AG08395 (cell line): Measurements from ENCODE around the gene PFKFB3.
"Not testable (repeated sequence)": the region's sequence is repeated elsewhere in the genome, so short reads cannot be mapped to it uniquely, and the experiment has no call there.

Experiments
- DNase-seq: peaks from one replicate; pipeline ENCODE4 v3.0.0; 2012; ENCODE audit warnings: mixed read lengths, low spot score

The PFKFB3 gene

GRCh38 chr10:6236349-6237198 is 33.8 kb downstream of the PFKFB3 start:
- DNase-seq: no peak

DNA sequence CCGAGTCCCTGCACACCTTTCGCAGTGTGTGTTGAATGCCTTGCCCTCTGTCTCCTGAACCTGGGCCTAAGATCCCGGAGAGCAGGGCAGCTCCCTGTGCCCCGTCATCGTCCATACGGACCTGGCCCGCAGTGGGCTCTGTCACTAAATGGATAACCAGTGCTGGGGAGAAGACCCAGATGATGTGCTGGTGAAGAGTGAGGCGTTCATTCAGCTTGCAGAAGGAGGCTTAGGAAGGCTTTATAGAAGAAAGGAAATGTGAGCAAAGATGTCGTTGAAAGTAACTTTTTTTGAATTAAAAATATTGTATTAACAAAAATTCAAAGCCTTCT is 34.4 kb downstream of the PFKFB3 start:
- no peak for DNase-seq

- DNase-seq: not testable (repeated sequence)
Measured at GRCh38 chr10:6238587-6239212, 36.0 kb downstream of the PFKFB3 start.

DNA sequence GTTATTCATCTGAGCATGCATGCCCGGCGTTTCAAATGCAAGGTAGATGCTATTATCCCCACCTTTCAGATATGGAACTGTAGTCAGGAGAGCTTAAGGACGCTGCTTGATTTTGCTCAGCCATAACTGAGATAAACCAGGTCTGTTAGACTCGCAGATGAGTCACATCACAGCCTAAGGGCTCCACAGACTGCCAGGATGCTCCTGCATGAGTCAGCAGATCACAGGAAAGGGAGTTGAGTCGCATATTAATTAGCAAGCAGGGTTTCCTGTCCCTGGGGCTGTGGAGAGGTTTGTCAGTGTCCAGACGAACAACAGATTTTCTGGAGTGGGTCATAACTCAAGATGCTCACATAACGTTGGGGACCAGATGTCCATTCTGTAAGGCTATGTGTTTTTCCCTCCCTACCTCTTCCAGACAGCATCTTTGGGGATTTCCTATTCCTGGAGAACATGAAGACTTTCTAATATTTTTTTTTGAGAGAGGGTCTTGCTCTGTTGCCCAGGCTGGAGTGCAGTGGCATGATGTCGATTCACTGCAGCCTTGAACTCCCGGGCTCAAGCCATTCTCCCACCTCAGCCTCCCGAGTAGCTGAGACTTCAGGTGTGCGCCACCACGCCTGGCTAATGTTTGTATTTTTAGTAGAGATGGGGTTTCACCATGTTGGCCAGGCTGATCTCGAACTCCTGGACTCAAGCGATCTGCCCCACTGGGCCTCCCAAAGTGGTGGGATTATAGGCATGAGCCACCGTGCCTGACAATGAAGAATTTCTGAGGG is 36.7 kb downstream of the PFKFB3 start:
- DNase-seq: peak; percentile 98

GRCh38 chr10:6240254-6240653 is 37.5 kb downstream of the PFKFB3 start:
- DNase-seq: no peak

DNA sequence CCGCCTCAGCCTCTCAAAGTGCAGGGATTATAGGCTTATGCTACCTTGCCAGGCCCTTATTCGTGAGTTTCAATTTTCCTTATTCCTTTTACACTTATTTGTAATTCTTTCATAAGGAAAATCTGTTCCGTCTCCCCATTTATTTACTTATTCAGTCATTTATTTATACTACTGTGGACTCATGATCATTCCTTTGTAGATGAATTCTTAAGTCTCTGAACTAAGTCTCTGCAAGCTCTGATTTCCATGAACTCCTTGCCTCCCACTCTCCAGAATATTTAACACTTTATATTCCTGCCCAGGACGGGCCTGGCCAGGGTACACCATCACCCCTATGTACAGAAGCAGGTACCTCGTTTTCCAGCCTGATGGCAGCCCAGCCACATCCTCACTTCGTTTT is 39.4 kb downstream of the PFKFB3 start:
- no peak for DNase-seq

DNA sequence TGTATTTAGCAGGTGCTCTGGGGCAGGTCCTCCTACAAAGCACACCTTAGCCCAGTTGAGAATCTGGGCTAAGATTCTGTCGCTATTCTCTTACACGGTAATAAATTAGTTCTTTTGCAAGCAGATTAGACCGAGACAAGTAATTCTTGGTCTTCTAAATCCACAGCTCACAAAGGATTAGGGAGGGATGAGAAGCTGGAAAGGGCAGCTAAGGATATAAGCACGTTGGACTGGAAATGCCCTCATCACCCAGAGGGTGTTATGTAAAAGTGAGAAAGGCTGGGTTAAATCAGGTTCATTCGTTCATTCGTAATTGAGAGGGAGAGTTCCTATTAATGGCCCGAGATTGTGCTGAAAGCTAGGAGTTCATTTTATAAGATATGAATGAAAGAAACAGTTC is 41.8 kb downstream of the PFKFB3 start:
- no peak for DNase-seq

GRCh38 chr10:6247041-6247712 is 44.4 kb downstream of the PFKFB3 start:
- DNase-seq: no peak

GRCh38 chr10:6248908-6249307 is 46.2 kb downstream of the PFKFB3 start:
- DNase-seq: not testable (repeated sequence)

- no peak for DNase-seq
Measured at GRCh38 chr10:6249698-6250097, 47.0 kb downstream of the PFKFB3 start.

GRCh38 chr10:6250745-6251144 is 48.0 kb downstream of the PFKFB3 start:
- DNase-seq: no peak

DNA sequence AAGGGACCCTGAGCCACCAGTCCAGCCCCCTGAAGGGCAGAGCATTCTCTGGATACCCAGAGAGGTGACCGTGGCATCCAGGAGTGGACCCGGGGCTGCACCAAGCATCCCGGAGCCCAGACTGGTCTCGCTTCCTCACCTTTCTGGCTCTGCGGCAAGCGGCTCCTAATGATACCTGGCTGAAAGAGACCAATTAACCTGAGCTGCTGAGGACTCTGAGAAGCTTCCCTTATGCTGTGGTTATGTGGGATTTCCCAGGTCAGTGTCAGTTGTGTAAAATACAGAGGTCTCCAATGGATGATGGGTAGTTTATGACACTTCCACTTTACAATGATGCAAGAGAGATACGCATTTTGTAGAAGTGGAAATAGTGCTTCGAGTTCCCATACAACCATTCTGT is 51.5 kb downstream of the PFKFB3 start:
- DNase-seq: no peak

DNA sequence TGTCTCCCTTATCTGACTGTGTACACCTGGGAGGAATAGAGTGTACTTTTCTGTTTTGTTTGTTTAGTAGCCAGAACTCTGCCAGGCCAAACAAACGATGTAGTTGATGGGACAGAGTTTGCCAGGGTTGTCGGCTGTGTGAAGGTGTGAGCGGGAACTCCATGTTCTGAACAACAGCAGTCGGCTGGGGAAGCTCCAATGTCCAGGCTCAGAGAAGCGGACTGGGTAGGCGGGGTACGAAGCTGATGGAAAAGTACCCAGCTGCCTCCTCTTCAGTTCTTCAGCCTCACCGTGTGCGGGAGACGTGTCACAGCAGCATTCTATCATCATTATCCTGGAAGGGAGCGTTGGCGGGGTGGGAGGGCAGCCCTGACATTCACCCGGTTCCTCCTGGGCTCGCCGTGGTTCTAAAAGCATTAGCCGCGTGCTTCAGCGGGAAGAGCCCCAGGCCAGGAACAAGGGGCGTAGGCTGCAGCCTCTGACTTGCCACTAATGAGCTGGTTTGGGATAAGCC is 52.9 kb downstream of the PFKFB3 start:
- DNase-seq: no peak

GRCh38 chr10:6256439-6256838 is 53.7 kb downstream of the PFKFB3 start:
- no peak for DNase-seq

- no peak for DNase-seq
Measured at GRCh38 chr10:6259153-6259552, 56.4 kb downstream of the PFKFB3 start.

- no peak for DNase-seq
Measured at GRCh38 chr10:6260843-6261242, 58.1 kb downstream of the PFKFB3 start.

DNA sequence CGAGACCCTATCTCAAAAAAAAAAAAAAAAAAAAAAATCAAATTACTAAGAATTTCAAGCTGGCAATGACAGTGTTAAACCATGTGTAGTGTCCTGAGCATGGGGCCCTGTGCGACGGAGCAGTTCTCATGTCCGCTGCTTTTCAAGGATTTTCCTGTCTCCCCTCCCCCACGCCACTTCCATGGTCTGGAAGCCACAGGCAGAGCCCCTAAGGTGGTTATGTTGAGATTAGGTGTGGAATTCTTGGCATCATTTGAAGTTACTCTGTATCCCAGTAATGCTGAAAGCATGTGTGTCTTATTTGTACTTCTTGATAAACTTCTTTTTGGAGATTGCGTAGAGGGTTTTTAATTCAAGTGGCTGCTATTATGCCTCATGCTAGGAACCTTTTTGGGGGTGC is 65.2 kb downstream of the PFKFB3 start:
- no peak for DNase-seq

- no peak for DNase-seq
Measured at GRCh38 chr10:6269432-6269831, 66.7 kb downstream of the PFKFB3 start.

GRCh38 chr10:6269953-6270867 is 67.5 kb downstream of the PFKFB3 start:
- no peak for DNase-seq

GRCh38 chr10:6270951-6271350 is 68.2 kb downstream of the PFKFB3 start:
- DNase-seq: no peak

DNA sequence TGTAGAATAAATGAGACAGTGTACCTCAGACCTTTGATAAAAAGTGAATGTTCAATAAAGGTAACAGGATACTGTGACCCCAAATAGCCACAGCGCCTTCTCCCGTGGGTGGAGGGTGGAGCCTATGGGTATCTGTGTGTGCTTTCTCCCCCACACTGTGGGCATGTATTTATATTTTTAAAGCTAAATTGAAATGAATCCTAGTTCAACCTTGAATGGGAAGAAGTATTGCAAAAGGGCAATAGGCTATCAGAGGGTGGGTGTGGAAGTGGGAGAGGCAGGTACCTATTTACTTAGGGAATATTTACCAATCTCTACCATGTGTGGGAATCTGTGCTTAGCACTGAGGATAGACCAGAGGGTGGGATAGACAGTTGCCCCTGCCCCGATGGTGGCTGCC is 68.9 kb downstream of the PFKFB3 start:
- DNase-seq: no peak
